ENCODE data around the gene TTLL11. TPM values are rescaled to one million over a fixed set of nuclear protein-coding genes. Genes with fewer than 3 reads are reported as not detected.

TTLL11 gene
- total RNA-seq, 2 donors from 2014 or later: 11.7 to 11.9 TPM

DNA sequence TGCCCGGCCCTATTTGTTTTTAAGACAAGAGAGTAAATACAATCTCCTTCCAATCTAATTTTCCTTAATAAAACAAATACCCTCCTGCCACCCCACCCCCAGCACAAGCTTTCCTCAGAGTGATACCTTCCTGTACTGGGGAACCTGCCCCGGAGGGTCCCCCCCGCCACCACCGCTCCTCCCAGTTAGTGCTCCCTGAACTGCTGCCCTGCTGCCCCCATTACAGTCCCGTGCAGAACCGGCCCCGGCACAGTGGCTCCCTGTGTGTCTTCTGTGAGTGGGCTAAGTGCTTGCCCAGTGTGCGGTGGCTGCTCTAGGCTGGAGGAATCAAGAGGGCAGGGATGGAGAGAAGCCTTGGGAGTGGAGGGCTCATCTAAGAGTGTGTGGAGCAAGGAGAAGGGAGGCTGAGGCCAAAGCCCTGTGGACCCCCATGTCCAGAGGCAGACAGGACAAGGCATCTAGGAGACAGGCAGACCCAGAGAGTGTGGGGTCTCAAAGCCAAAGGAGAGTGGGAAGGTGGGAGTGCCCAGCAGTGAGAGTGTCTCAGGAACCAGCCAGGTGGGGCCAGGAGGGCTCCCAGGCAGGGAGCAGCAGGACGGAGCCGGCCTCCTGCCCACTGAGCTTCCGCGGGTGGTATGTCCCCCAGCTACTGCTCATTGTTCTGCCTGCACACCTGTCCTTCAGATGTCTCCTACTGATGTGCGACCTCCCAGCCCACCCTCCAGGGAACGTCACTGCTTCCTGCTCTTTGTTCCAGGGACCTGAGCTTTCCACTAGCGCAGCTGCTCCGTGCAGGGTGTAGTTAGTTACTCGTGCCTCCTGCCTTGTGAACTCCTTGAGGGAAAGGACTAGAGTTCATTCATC, 312.7 kb downstream of the TTLL11 start:
- Histone ChIP-seq H3K27me3 (replicated peaks; ENCODE audit: insufficient read depth) (no peaks in the 10 kb centered on the region), H3K4me3 (no peak overlapping the region), H3K27ac (peak overlapping the region in 1 of 2 donors; percentile 54), H3K4me1 (replicated peaks) (no peaks in the 10 kb centered on the region), H3K36me3 (peaks cover 9 to 10% of the 10 kb centered on the region in 2 donors), H3K9me3 (no peaks in the 10 kb centered on the region)
- TF ChIP-seq, protein P1, sequence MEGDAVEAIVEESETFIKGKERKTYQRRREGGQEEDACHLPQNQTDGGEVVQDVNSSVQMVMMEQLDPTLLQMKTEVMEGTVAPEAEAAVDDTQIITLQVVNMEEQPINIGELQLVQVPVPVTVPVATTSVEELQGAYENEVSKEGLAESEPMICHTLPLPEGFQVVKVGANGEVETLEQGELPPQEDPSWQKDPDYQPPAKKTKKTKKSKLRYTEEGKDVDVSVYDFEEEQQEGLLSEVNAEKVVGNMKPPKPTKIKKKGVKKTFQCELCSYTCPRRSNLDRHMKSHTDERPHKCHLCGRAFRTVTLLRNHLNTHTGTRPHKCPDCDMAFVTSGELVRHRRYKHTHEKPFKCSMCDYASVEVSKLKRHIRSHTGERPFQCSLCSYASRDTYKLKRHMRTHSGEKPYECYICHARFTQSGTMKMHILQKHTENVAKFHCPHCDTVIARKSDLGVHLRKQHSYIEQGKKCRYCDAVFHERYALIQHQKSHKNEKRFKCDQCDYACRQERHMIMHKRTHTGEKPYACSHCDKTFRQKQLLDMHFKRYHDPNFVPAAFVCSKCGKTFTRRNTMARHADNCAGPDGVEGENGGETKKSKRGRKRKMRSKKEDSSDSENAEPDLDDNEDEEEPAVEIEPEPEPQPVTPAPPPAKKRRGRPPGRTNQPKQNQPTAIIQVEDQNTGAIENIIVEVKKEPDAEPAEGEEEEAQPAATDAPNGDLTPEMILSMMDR (IDR thresholded peaks at IDR 0.05): no peak
- TF ChIP-seq POLR2AphosphoS5 (IDR thresholded peaks at IDR 0.05) (no peak), POLR2A (IDR thresholded peaks at IDR 0.05) (no peak)
- no peak for DNase-seq (ENCODE audit: low spot score)
- intact Hi-C loops (cut with DNase I): no loop called here
- 83% methylated on average over 17 of the region's 17 CpGs for WGBS

DNA sequence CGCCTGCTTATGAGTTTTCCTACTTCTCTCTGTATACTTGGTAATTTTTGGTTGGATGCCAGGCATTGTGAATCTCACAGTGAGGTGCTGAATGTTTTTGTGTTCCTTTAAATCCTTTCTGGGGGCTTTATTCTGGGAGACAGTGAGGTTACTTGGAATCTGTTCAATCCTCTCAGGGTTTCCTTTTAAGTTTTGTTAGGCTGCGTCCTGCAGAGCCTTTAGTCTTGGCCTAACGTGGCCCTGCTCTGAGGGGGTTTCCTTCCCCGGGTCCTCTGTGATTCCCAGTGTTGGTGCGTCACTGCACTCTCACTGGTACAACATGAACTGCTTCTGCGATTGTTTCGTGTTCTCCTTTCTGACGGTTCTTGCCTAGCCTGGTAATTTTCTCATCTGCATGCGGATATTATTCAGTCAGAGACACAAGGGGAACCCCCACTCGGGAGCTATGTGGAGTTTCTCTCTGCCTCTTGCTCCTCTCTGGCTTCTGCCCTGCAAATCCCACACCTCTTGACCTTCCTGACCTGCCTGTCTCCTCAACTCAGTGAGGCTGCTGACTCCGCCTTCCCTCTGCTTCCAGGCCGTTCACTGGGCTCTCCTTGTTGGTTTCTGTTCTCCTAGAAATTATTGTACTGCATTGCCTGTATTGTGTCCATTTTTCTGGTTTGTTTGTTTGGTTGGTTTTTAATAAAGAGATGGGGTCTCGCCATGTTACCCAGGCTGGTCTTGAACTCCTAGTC, 313.6 kb downstream of the TTLL11 start:
- H3K27ac ChIP-seq: peak overlapping the region in 1 of 2 donors; percentile 54
- intact Hi-C loops (cut with DNase I): no loop called here
- DNase-seq (ENCODE audit: low spot score): no peak
- TF ChIP-seq POLR2AphosphoS5 (IDR thresholded peaks at IDR 0.05): peak; percentile 39
- TF ChIP-seq, protein P1 (IDR thresholded peaks at IDR 0.05): no peak
- WGBS: 57% methylated on average over 13 of the region's 13 CpGs
- H3K27me3 ChIP-seq (replicated peaks; ENCODE audit: insufficient read depth): no peaks in the 10 kb centered on the region
- no peak overlapping the region for H3K4me3 ChIP-seq
- no peaks in the 10 kb centered on the region for H3K4me1 ChIP-seq (replicated peaks)
- H3K9me3 ChIP-seq: no peaks in the 10 kb centered on the region
- H3K36me3 ChIP-seq: peaks cover 9 to 10% of the 10 kb centered on the region in 2 donors

DNA sequence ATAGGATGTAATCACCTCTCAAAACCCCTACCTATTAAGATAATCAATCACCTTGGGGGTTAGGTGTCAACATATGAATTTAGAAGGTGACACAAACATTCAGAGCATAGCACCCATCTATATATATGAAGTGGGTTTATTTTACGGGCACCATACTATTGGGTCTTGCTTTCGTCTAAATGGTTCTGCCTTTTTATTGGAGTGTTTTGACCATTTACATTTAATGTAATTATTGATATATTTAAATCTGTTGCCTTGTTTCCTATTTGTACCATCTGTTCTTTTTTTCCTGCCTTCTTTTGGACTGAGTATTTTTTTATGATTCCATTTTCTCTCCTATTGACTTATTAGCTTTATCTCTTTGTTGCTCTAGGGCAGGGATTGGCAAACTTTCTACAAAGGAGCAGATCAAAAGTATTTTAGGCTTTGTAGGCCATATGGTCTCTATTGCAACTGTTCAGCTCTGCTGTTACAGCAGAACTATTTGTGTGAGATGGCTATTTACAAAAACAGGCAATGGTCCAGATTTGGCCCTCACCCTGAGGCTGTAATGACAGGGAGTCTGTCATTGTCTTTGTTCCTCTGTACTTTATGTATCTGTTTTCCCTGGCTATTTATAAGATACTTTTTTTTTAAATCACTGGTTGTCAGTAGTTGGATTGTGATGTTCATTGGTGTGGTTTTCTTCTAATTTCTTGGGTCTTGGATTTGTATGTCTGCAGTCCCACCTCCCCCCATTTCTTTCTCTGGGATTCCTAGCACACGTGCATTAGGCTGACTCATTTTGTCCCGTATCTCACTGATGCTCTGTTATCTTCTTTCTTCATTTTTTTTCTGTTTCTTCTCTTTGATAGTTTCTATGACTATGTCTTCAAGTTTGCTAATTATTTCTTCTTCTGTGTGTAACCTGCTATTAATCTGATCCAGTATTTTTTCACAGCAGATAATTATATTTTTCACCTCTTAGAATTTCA, 314.6 kb downstream of the TTLL11 start:
- no peaks in the 10 kb centered on the region for H3K9me3 ChIP-seq
- no peaks in the 10 kb centered on the region for H3K27me3 ChIP-seq (replicated peaks; ENCODE audit: insufficient read depth)
- TF ChIP-seq POLR2AphosphoS5 (IDR thresholded peaks at IDR 0.05): no peak
- TF ChIP-seq, protein P1 (IDR thresholded peaks at IDR 0.05): no peak
- TF ChIP-seq POLR2A (IDR thresholded peaks at IDR 0.05): no peak
- H3K36me3 ChIP-seq: peaks cover 9 to 17% of the 10 kb centered on the region in 2 donors
- 87% methylated on average over 4 of the region's 4 CpGs for WGBS
- intact Hi-C loops (cut with DNase I): no loop called here
- no peak for DNase-seq (ENCODE audit: low spot score)
- H3K4me3 ChIP-seq: no peak overlapping the region
- no peaks in the 10 kb centered on the region for H3K4me1 ChIP-seq (replicated peaks)
- H3K27ac ChIP-seq: no peak overlapping the region

DNA sequence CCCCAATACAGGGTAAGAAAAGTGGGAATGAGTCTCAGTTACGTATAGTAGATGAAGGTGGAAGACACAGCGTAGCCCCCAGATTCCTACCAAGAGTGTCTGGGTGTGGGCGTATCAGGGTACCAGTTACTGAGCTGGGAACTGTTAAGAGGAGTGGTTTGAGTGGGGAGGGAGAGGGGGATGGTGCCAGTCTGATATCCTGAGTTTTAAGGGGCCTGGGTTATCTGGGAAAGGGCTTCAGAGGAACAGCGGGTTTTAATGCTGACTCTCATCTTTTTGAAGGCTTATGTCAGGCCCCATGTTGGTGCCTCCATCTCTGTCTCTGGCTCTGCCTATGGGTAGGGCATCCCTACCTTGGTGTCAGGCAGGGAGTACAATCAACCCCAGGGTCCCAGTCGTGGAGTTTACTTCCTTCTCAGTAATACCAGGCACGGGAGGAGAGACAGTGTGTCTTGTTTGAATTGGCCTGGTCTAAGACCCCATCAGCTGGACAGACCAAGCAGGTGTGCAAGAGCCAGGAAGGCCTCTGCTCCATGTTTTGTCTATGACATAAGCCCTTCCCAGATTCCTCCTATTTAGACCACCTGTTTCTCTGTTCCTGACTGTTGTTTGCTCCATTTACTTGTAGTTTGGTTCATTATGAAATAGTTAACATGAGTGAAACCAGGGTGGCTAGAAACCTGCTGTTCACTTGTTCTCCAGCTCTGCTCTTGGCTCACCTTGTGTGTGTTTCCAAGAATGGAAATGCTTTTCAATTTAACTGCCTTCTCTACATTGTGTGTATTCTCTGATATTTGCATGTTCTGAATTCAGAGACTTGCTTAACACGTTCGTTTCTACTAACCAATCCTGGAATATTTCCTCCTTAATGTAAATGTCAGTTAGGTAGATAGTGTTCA, 316.1 kb downstream of the TTLL11 start:
- DNase-seq (ENCODE audit: low spot score): no peak
- TF ChIP-seq POLR2A (IDR thresholded peaks at IDR 0.05) (no peak), POLR2AphosphoS5 (IDR thresholded peaks at IDR 0.05) (no peak)
- TF ChIP-seq, protein P1 (IDR thresholded peaks at IDR 0.05): no peak
- Histone ChIP-seq H3K9me3 (no peaks in the 10 kb centered on the region), H3K27me3 (replicated peaks; ENCODE audit: insufficient read depth) (no peaks in the 10 kb centered on the region), H3K27ac (no peak overlapping the region), H3K4me3 (no peak overlapping the region), H3K36me3 (peaks cover 9 to 15% of the 10 kb centered on the region in 2 donors), H3K4me1 (replicated peaks) (no peaks in the 10 kb centered on the region)
- intact Hi-C loops (cut with DNase I): no loop called here
- 82% methylated on average over 8 of the region's 8 CpGs for WGBS

All from prostate gland (tissue), 2 donors.